Measurements from ENCODE around the gene HERC2. TPM values are rescaled to one million over a fixed set of nuclear protein-coding genes. Genes with fewer than 3 reads are reported as not detected.

The HERC2 gene
- total RNA-seq, 1 donor from 2014 or later, result 53.4 TPM

DNA sequence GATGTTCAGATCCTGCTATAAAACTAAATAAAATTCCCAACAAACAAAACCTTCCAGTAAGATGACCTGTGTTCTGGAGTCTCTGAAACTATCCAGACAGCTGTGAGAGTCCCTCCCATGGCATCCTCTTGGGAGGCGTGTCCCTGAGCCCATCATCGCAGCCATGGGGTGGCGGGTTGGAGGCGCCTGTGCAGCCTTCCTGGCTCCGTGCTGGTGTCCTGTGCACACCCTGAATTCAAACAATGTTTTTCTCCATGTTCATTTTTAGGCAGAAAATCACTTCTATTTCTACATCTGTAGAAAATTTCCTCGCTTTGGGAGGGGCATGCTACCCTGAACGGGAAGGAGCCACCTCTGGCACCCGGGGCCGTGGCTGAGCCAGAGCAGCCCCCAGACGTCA, 203.4 kb downstream of the HERC2 start:
- TF ChIP-seq, protein P1, sequence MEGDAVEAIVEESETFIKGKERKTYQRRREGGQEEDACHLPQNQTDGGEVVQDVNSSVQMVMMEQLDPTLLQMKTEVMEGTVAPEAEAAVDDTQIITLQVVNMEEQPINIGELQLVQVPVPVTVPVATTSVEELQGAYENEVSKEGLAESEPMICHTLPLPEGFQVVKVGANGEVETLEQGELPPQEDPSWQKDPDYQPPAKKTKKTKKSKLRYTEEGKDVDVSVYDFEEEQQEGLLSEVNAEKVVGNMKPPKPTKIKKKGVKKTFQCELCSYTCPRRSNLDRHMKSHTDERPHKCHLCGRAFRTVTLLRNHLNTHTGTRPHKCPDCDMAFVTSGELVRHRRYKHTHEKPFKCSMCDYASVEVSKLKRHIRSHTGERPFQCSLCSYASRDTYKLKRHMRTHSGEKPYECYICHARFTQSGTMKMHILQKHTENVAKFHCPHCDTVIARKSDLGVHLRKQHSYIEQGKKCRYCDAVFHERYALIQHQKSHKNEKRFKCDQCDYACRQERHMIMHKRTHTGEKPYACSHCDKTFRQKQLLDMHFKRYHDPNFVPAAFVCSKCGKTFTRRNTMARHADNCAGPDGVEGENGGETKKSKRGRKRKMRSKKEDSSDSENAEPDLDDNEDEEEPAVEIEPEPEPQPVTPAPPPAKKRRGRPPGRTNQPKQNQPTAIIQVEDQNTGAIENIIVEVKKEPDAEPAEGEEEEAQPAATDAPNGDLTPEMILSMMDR (IDR thresholded peaks at IDR 0.05; ENCODE audit: insufficient read depth, low read length, poor library complexity, severe bottlenecking), result no peak
- H3K4me3 ChIP-seq (ENCODE audit: low read depth, low read length), result no peak overlapping the region
- H3K36me3 ChIP-seq (ENCODE audit: control insufficient read depth, insufficient read depth, low read length), result peaks cover 2% of the 10 kb centered on the region
- DNase-seq (ENCODE audit: low read depth), result no peak
- H3K27me3 ChIP-seq (ENCODE audit: control insufficient read depth, insufficient read depth, low read length), result no peaks in the 10 kb centered on the region

DNA sequence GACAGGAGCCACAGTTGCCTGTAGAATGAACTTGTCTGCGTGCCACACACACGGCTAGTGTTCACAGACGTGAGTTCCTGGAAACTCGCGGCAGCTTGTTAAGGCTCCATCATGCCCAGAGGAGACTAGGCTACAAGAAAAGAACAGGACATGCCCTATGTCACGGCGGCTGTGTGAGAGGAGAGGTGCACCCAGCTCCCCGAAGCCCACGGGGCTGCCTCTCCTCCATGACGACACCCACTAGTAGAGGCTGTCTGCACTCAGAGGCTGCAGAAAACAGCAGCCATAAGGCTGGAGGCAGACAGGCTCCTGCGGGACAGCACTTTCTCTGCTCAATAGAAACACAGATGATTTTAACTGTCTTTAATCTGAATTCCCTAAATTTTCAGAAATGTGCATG, 203.9 kb downstream of the HERC2 start:
- Histone ChIP-seq H3K36me3 (ENCODE audit: control insufficient read depth, insufficient read depth, low read length) (peaks cover 2% of the 10 kb centered on the region), H3K4me3 (ENCODE audit: low read depth, low read length) (no peak overlapping the region), H3K27me3 (ENCODE audit: control insufficient read depth, insufficient read depth, low read length) (no peaks in the 10 kb centered on the region)
- TF ChIP-seq, protein P1 (IDR thresholded peaks at IDR 0.05; ENCODE audit: insufficient read depth, low read length, poor library complexity, severe bottlenecking), result no peak
- DNase-seq (ENCODE audit: low read depth), result no peak

DNA sequence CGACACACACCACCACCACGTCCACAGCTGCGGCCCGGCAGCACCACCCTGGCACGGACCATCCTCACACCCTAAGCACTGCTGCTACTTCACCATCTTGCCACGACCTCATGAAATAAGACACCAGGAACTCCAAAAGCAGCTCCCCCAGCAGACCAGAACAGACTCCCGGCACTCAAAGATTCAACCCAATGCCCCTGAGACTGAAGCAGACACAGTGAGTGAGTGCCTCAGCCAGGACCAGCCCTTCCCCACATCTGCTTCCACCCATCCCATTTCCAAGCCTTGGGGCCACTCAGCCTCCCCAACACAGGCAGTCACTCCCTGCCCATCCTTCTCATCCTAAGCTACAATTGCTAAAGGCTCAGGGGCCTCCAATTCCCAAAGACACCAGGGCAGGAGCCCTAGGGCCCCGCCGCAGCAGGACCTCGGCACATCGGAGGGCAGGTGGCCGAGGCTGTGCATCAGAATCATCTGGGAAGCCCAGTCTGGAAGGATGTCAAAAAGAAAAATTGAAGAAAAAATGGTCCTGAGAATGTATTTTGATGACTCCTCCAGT, 204.5 kb downstream of the HERC2 start:
- TF ChIP-seq, protein P1 (IDR thresholded peaks at IDR 0.05; ENCODE audit: insufficient read depth, low read length, poor library complexity, severe bottlenecking), result no peak
- H3K36me3 ChIP-seq (ENCODE audit: control insufficient read depth, insufficient read depth, low read length), result peaks cover 4% of the 10 kb centered on the region
- H3K27me3 ChIP-seq (ENCODE audit: control insufficient read depth, insufficient read depth, low read length), result no peaks in the 10 kb centered on the region
- DNase-seq (ENCODE audit: low read depth), result no peak
- no peak overlapping the region for H3K4me3 ChIP-seq (ENCODE audit: low read depth, low read length)

DNA sequence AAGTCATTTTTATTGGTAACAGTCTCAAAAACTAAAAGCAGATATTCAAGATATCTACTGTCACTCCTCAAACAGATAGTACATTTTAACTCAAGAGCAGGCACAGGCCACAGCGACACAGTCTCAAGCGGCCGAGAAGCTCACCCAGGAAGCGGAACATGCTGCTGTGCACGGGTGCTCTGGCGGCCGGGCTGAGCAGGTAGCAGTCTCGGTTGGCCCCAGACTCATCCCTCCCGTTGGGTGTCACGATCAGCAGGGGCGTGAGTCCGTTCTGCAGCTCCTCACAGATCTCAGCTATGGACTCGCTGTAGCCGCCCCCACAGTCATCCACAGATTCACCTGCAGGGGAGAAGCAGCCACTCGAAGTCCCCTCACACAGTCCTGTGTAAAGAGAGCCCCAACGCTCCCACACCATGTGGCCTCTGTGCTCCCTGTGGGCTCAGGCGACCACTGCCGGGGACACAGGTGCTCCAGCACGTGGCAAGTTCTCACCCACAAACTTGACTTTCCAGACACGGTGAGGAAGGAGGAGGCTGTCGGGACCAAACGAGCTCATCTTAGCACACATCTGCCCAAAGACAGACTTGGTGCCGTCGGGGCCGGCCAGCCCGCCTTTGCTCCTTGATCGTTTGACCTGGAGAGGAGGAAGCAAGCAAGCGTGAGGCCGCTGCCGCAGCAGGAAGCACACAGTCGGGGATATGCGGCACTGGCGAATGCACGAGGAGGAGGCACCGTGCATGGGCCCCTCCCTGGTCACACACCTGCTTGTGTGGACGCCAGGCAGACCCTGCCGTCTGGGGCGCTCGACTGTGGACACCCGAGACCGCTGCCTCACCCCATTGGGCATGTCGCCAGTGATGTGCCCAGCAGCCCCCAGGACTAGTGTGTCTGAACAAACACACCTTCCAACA, 205.2 kb downstream of the HERC2 start:
- peaks cover 4% of the 10 kb centered on the region for H3K36me3 ChIP-seq (ENCODE audit: control insufficient read depth, insufficient read depth, low read length)
- TF ChIP-seq, protein P1 (IDR thresholded peaks at IDR 0.05; ENCODE audit: insufficient read depth, low read length, poor library complexity, severe bottlenecking), result no peak

DNA sequence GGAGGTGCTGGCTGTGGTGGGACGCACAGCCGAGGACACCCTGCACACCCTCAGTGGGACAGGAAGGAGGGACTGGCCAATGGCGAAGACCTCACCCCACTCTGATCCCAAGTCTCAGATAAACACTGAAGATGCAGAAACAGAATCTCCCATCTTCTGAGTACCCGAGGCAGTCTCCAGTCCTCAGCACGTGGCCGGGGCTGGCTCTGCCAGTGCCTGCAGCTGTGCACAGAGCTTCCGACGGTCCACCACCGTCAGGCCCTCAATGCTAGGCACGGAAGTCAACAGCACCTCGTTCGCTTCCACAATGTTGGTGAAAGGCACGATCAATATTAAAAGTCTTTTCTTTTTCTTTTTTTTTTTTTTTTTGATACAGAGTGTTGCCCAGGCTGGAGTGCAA, 206.1 kb downstream of the HERC2 start:
- H3K36me3 ChIP-seq (ENCODE audit: control insufficient read depth, insufficient read depth, low read length), result peaks cover 4% of the 10 kb centered on the region

More for the DNA sequence above, 205.2 kb downstream of the HERC2 start:
- Histone ChIP-seq H3K4me3 (ENCODE audit: low read depth, low read length) (no peak overlapping the region), H3K27me3 (ENCODE audit: control insufficient read depth, insufficient read depth, low read length) (no peaks in the 10 kb centered on the region)
- no peak for DNase-seq (ENCODE audit: low read depth)

More for the DNA sequence above, 206.1 kb downstream of the HERC2 start:
- DNase-seq (ENCODE audit: low read depth), result no peak
- TF ChIP-seq, protein P1 (IDR thresholded peaks at IDR 0.05; ENCODE audit: insufficient read depth, low read length, poor library complexity, severe bottlenecking), result no peak
- H3K27me3 ChIP-seq (ENCODE audit: control insufficient read depth, insufficient read depth, low read length), result no peaks in the 10 kb centered on the region
- no peak overlapping the region for H3K4me3 ChIP-seq (ENCODE audit: low read depth, low read length)

Data from kidney epithelial cell (primary cell).